Liver (tissue), 9 donors: Measurements from ENCODE around the gene VDAC1. TPM values are rescaled to one million over a fixed set of nuclear protein-coding genes. Genes with fewer than 3 reads are reported as not detected.
A peak's percentile ranks its signal among the peaks of the same experiment; 100 is the strongest.

Source experiments
- DNase-seq: peaks from one replicate; pipeline ENCODE4 v3.0.0-alpha.2; 2017; ENCODE audit warnings: low spot score
- H3K27ac ChIP-seq, 2 donors: one replicate each; pipeline ENCODE4 v1.7.0; 2013; ENCODE audit warnings: inconsistent platforms in 2 of 2, low read length in 2 of 2, control low read depth in 1 of 2, low read depth in 1 of 2, mild to moderate bottlenecking in 1 of 2
- H3K27me3 ChIP-seq, 4 donors: one replicate each; pipeline versions ENCODE4 v1.6.1 to v1.7.0; 2013; ENCODE audit warnings: low read length in 3 of 4, inconsistent platforms in 1 of 4, mild to moderate bottlenecking in 1 of 4, moderate library complexity in 1 of 4; ENCODE audit not compliant: control insufficient read depth in 4 of 4, insufficient read depth in 4 of 4
- H3K36me3 ChIP-seq, 4 donors: one replicate each; pipeline versions ENCODE4 v1.6.1 to v1.7.0; 2013; ENCODE audit warnings: low read length in 3 of 4, mild to moderate bottlenecking in 3 of 4, low read depth in 1 of 4, moderate library complexity in 1 of 4; ENCODE audit not compliant: control insufficient read depth in 4 of 4, insufficient read depth in 3 of 4
- H3K4me1 ChIP-seq, 4 donors: one replicate each; pipeline versions ENCODE4 v1.6.1 to v1.7.0; 2013; ENCODE audit warnings: low read length in 3 of 4, mild to moderate bottlenecking in 3 of 4, moderate library complexity in 1 of 4; ENCODE audit not compliant: control insufficient read depth in 4 of 4, insufficient read depth in 4 of 4
- H3K4me3 ChIP-seq, 3 donors: one replicate each; pipeline versions ENCODE4 v1.6.1 to v1.7.0; 2013; ENCODE audit warnings: low read length in 3 of 3, control low read depth in 1 of 3, low read depth in 1 of 3, mild to moderate bottlenecking in 1 of 3
- H3K9ac ChIP-seq, 2 donors: one replicate each; pipeline ENCODE4 v1.7.0; 2013; ENCODE audit warnings: low read length in 2 of 2, mild to moderate bottlenecking in 2 of 2, moderate library complexity in 2 of 2, control low read depth in 1 of 2, low read depth in 1 of 2
- H3K9me3 ChIP-seq, 4 donors: one replicate each; pipeline versions ENCODE4 v1.6.1 to v1.7.0; 2013; ENCODE audit warnings: low read length in 3 of 4; ENCODE audit not compliant: control insufficient read depth in 4 of 4
- EGR1 ChIP-seq, 2 donors: IDR thresholded peaks; 2 replicates each; pipeline ENCODE4 v1.6.1; 2016 to 2018; ENCODE audit warnings: antibody characterized with exemption in 2 of 2, low read depth in 2 of 2
- FOXA1 ChIP-seq: IDR thresholded peaks from 2 replicates; pipeline ENCODE4 v1.6.1; 2016; ENCODE audit warnings: antibody characterized with exemption
- FOXA2 ChIP-seq: IDR thresholded peaks from 2 replicates; pipeline ENCODE4 v1.6.1; 2016; ENCODE audit warnings: antibody characterized with exemption
- GABPA ChIP-seq, 2 donors: IDR thresholded peaks in 1 of 2; conservative IDR thresholded peaks in 1 of 2; 2 replicates each; pipeline ENCODE4 v1.6.1; 2016; ENCODE audit warnings: antibody characterized with exemption in 2 of 2, mild to moderate bottlenecking in 1 of 2, moderate library complexity in 1 of 2
- HNF4A ChIP-seq, 2 donors: conservative IDR thresholded peaks; 2 replicates each; pipeline ENCODE4 v1.6.1; 2016; ENCODE audit warnings: antibody characterized with exemption in 2 of 2, mild to moderate bottlenecking in 2 of 2
- HNF4G ChIP-seq: IDR thresholded peaks from 2 replicates; pipeline ENCODE4 v1.6.1; 2016; ENCODE audit warnings: antibody characterized with exemption
- RAD21 ChIP-seq, 2 donors: IDR thresholded peaks; 2 replicates each; pipeline ENCODE4 v1.6.1; 2016; ENCODE audit warnings: antibody characterized with exemption in 2 of 2, mild to moderate bottlenecking in 2 of 2
- RXRA ChIP-seq, 2 donors: IDR thresholded peaks; 2 replicates each; pipeline ENCODE4 v1.6.1; 2017 to 2018; ENCODE audit warnings: antibody characterized with exemption in 2 of 2, mild to moderate bottlenecking in 1 of 2
- TAF1 ChIP-seq: conservative IDR thresholded peaks from 2 replicates; pipeline ENCODE4 v1.6.1; 2016; ENCODE audit warnings: antibody characterized with exemption, mild to moderate bottlenecking
- WGBS: extraction: QIAGEN DNeasy Blood & Tissue Kit; methylation state at CpG from one replicate; pipeline ENCODE4 v1.1.7; 2013; 5-methylcytosine and 5-hydroxymethylcytosine counted together
- polyA plus RNA-seq, 2 donors: library from polyadenylated mRNA; stranded (reverse) in 1 of 2; unstranded in 1 of 2; fragments of 200-250 nt in 1 of 2; fragments of >200 nt in 1 of 2; fragmentation: Nextera tagmentation in 1 of 2; extraction: Ambion mirVana in 1 of 2; gene quantifications; one replicate each; pipeline versions ENCODE4 v1.2.1 to v1.2.3, GENCODE V29; 2013 to 2015
- total RNA-seq, 2 donors: library from RNA; depleted of rRNA; stranded (reverse); fragments of >200 nt; gene quantifications; one replicate each; pipeline ENCODE4 v1.2.3, GENCODE V29; 2014
- TF ChIP-seq, protein P1 (sequence below): fragments of 150-350 bp; IDR thresholded peaks from 2 replicates; pipeline ENCODE4 v1.5.1; 2017; ENCODE audit warnings: improper control_type of control experiment, low read depth, low read length; ENCODE audit not compliant: missing input control
- TF ChIP-seq, protein P2 (sequence below): IDR thresholded peaks from 2 replicates; pipeline ENCODE4 v1.6.1; 2016; ENCODE audit warnings: antibody characterized with exemption, mild to moderate bottlenecking
- TF ChIP-seq, protein P3 (sequence below): IDR thresholded peaks from 2 replicates; pipeline ENCODE4 v1.6.1; 2016; ENCODE audit warnings: antibody characterized with exemption
- donor health status: healthy.
- donor health status: healthy.
- donor health status: healthy.
- donor health status: healthy.
- donor health status: healthy.

Gene VDAC1
- total and polyA plus RNA-seq, 4 donors: 85.4 to 139 (median 121) TPM

DNA sequence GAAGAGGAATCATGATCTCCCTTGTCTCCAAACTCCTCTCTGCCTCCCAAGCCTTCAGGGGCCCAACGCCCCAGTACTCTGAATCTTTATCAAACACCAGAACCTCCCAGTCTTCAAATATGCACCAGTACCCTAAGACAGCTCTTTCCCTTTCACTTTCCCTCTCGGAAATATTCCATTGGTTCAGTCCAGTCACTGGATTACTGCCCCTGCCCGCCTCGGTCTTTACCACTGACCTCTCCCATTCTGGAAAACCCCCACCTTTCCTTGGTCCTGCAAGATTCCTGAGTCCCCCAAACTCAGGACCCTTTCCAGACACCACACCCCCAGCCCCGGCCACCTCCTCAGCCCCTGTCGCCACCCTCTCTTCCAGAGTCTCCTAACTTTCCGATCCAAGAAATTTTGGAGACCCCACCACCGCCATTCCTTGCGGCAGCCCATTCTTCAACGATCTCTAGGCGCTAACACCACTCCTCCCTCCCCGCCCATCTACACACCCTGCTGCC is 37.0 kb downstream of the VDAC1 start:
- H3K36me3 ChIP-seq: peaks cover 0 to 4% (median under 1%) of the 10 kb centered on the region in 4 donors
- H3K4me3 ChIP-seq: peak overlapping the region; percentile 72 to 96 (median 87)
- H3K9ac ChIP-seq: peak overlapping the region; percentile 78 to 91
- no peaks in the 10 kb centered on the region for H3K27me3 ChIP-seq
- H3K27ac ChIP-seq: peak overlapping the region; percentile 83 to 94
- no peak for DNase-seq
- peaks cover 0 to 28% (median 15%) of the 10 kb centered on the region in 4 donors for H3K4me1 ChIP-seq
- WGBS: 2% methylated on average over 12 of the region's 12 CpGs
- TF ChIP-seq, protein P1, sequence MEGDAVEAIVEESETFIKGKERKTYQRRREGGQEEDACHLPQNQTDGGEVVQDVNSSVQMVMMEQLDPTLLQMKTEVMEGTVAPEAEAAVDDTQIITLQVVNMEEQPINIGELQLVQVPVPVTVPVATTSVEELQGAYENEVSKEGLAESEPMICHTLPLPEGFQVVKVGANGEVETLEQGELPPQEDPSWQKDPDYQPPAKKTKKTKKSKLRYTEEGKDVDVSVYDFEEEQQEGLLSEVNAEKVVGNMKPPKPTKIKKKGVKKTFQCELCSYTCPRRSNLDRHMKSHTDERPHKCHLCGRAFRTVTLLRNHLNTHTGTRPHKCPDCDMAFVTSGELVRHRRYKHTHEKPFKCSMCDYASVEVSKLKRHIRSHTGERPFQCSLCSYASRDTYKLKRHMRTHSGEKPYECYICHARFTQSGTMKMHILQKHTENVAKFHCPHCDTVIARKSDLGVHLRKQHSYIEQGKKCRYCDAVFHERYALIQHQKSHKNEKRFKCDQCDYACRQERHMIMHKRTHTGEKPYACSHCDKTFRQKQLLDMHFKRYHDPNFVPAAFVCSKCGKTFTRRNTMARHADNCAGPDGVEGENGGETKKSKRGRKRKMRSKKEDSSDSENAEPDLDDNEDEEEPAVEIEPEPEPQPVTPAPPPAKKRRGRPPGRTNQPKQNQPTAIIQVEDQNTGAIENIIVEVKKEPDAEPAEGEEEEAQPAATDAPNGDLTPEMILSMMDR: no peak
- peak in 1 of 2 donors; percentile 32 for TF ChIP-seq HNF4A (conservative IDR thresholded peaks at IDR 0.05)
- no peaks in the 10 kb centered on the region for H3K9me3 ChIP-seq

DNA sequence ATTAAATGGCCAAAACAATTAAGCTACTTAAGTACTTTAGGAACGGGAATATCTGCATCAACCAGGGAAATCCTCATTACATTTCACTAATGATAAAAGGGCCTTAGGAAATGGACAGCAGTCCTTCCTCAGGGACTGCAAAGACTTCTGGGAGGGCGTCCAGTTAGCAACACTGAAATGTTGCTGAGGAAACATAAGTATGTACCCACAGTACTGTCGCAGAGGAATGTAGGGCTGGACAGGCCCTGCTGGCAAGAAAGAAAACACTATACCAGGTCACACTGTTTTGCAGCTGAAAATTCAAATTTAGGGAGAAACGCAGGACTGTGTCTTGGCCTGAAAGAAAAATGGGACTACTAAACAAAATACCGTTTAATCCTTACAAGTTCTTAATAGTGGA is 37.7 kb downstream of the VDAC1 start:
- H3K36me3 ChIP-seq: peaks cover 0 to 3% (median 0%) of the 10 kb centered on the region in 4 donors
- H3K9me3 ChIP-seq: no peaks in the 10 kb centered on the region
- H3K4me1 ChIP-seq: peaks cover 0 to 28% (median 15%) of the 10 kb centered on the region in 4 donors
- 86% methylated on average over 5 of the region's 5 CpGs for WGBS
- H3K4me3 ChIP-seq: peak overlapping the region in 2 of 3 donors; percentile 72 to 87
- DNase-seq: no peak
- H3K27ac ChIP-seq: peak overlapping the region; percentile 83 to 94
- no peaks in the 10 kb centered on the region for H3K27me3 ChIP-seq
- peak overlapping the region in 1 of 2 donors; percentile 78 for H3K9ac ChIP-seq
- TF ChIP-seq GABPA (IDR thresholded peaks at IDR 0.05 in 1 of 2, conservative IDR thresholded peaks at IDR 0.05 in 1 of 2): no peak
- TF ChIP-seq HNF4G: no peak
- no peak for TF ChIP-seq TAF1
- TF ChIP-seq RXRA (IDR thresholded peaks at IDR 0.05): no peak
- TF ChIP-seq, protein P2, sequence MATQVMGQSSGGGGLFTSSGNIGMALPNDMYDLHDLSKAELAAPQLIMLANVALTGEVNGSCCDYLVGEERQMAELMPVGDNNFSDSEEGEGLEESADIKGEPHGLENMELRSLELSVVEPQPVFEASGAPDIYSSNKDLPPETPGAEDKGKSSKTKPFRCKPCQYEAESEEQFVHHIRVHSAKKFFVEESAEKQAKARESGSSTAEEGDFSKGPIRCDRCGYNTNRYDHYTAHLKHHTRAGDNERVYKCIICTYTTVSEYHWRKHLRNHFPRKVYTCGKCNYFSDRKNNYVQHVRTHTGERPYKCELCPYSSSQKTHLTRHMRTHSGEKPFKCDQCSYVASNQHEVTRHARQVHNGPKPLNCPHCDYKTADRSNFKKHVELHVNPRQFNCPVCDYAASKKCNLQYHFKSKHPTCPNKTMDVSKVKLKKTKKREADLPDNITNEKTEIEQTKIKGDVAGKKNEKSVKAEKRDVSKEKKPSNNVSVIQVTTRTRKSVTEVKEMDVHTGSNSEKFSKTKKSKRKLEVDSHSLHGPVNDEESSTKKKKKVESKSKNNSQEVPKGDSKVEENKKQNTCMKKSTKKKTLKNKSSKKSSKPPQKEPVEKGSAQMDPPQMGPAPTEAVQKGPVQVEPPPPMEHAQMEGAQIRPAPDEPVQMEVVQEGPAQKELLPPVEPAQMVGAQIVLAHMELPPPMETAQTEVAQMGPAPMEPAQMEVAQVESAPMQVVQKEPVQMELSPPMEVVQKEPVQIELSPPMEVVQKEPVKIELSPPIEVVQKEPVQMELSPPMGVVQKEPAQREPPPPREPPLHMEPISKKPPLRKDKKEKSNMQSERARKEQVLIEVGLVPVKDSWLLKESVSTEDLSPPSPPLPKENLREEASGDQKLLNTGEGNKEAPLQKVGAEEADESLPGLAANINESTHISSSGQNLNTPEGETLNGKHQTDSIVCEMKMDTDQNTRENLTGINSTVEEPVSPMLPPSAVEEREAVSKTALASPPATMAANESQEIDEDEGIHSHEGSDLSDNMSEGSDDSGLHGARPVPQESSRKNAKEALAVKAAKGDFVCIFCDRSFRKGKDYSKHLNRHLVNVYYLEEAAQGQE: no peak
- no peak for TF ChIP-seq EGR1 (IDR thresholded peaks at IDR 0.05; ENCODE audit: low read depth in 2 of 2)
- TF ChIP-seq, protein P3, sequence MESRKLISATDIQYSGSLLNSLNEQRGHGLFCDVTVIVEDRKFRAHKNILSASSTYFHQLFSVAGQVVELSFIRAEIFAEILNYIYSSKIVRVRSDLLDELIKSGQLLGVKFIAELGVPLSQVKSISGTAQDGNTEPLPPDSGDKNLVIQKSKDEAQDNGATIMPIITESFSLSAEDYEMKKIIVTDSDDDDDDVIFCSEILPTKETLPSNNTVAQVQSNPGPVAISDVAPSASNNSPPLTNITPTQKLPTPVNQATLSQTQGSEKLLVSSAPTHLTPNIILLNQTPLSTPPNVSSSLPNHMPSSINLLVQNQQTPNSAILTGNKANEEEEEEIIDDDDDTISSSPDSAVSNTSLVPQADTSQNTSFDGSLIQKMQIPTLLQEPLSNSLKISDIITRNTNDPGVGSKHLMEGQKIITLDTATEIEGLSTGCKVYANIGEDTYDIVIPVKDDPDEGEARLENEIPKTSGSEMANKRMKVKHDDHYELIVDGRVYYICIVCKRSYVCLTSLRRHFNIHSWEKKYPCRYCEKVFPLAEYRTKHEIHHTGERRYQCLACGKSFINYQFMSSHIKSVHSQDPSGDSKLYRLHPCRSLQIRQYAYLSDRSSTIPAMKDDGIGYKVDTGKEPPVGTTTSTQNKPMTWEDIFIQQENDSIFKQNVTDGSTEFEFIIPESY: no peak
- TF ChIP-seq FOXA2: no peak
- TF ChIP-seq HNF4A (conservative IDR thresholded peaks at IDR 0.05): no peak
- no peak for TF ChIP-seq RAD21 (IDR thresholded peaks at IDR 0.05)
- TF ChIP-seq FOXA1: no peak
